GM23248 (cell line): ENCODE results near the gene POLRMT. TPM values are rescaled to one million over a fixed set of nuclear protein-coding genes. Genes with fewer than 3 reads are reported as not detected.
A peak's percentile ranks its signal among the peaks of the same experiment; 100 is the strongest.
"Not testable (repeated sequence)": the region's sequence is repeated elsewhere in the genome, so short reads cannot be mapped to it uniquely, and the experiment has no call there.

ENCODE experiments used
- DNase-seq: peaks from one replicate; pipeline ENCODE4 v3.0.0-alpha.2; 2015
- H2AFZ ChIP-seq: fragments of 200-600 bp; sonication (generic); 2 replicates; pipeline ENCODE4 v1.6.1; 2016; ENCODE audit warnings: antibody characterized with exemption
- H3F3A ChIP-seq: fragments of 200-600 bp; sonication (generic); 2 replicates; pipeline ENCODE4 v1.6.1; 2016; ENCODE audit warnings: mild to moderate bottlenecking, antibody characterized with exemption, mixed run types; ENCODE audit not compliant: insufficient read depth
- H3K27ac ChIP-seq: fragments of 200-600 bp; sonication (generic); 2 replicates; pipeline ENCODE4 v1.5.1; 2016; ENCODE audit warnings: mild to moderate bottlenecking
- H3K27me3 ChIP-seq: fragments of 200-600 bp; sonication (generic); replicated peaks from 2 replicates; pipeline ENCODE4 v1.6.1; 2016; ENCODE audit warnings: mild to moderate bottlenecking; ENCODE audit not compliant: insufficient read depth
- H3K36me3 ChIP-seq: fragments of 200-600 bp; sonication (generic); 2 replicates; pipeline ENCODE4 v1.6.1; 2016; ENCODE audit warnings: low read depth, mild to moderate bottlenecking
- H3K4me1 ChIP-seq: fragments of 200-600 bp; sonication (generic); 2 replicates; pipeline ENCODE4 v1.6.1; 2016; ENCODE audit warnings: mild to moderate bottlenecking; ENCODE audit not compliant: insufficient read depth
- H3K4me2 ChIP-seq: fragments of 200-600 bp; sonication (generic); one replicate; pipeline ENCODE4 v1.6.1; 2016; ENCODE audit warnings: mild to moderate bottlenecking; ENCODE audit not compliant: unreplicated experiment
- H3K4me3 ChIP-seq: fragments of 200-600 bp; sonication (generic); 2 replicates; pipeline ENCODE4 v1.5.1; 2016; ENCODE audit warnings: mild to moderate bottlenecking
- H3K79me2 ChIP-seq: fragments of 200-600 bp; sonication (generic); 2 replicates; pipeline ENCODE4 v1.6.1; 2016; ENCODE audit warnings: mild to moderate bottlenecking; ENCODE audit not compliant: insufficient read depth
- H3K9ac ChIP-seq: fragments of 200-600 bp; sonication (generic); 2 replicates; pipeline ENCODE4 v1.6.1; 2016; ENCODE audit warnings: mild to moderate bottlenecking
- H3K9me2 ChIP-seq: fragments of 200-600 bp; sonication (generic); 2 replicates; pipeline ENCODE4 v1.6.1; 2016; ENCODE audit warnings: mixed run types, mild to moderate bottlenecking, moderate library complexity; ENCODE audit not compliant: insufficient read depth
- H3K9me3 ChIP-seq: fragments of 200-600 bp; sonication (generic); one replicate; pipeline ENCODE4 v1.6.1; 2017; ENCODE audit warnings: low read depth
- H4K20me1 ChIP-seq: fragments of 200-600 bp; sonication (generic); 2 replicates; pipeline ENCODE4 v1.6.0; 2016; ENCODE audit not compliant: insufficient read depth
- EZH2 ChIP-seq: fragments of 200-600 bp; sonication (generic); IDR thresholded peaks from 2 replicates; pipeline ENCODE4 v1.6.1; 2018; ENCODE audit warnings: antibody characterized with exemption, mild to moderate bottlenecking; ENCODE audit not compliant: insufficient read depth, poor library complexity, severe bottlenecking
- EZH2phosphoT487 ChIP-seq: fragments of 200-600 bp; sonication (generic); IDR thresholded peaks from 2 replicates; pipeline ENCODE4 v1.6.1; 2018; ENCODE audit warnings: antibody characterized with exemption, moderate library complexity, mild to moderate bottlenecking, low read depth; ENCODE audit not compliant: insufficient read depth
- WGBS, 2 experiments: methylation state at CpG; one replicate each; pipeline ENCODE4 v1.1.6; 2015 to 2017; ENCODE audit warnings: low lambda C conversion rate in 2 of 2, low coverage in 1 of 2; ENCODE audit errors: missing lambda C conversion rate in 2 of 2; 5-methylcytosine and 5-hydroxymethylcytosine counted together
- in situ Hi-C: fragments of 300-500 bp; cut with MboI; formaldehyde crosslinking; loops from 2 replicates; pipeline ENCODE4 v1.15.0; 2020
- polyA plus RNA-seq: library from polyadenylated mRNA; unstranded; fragments of >200 nt; fragmentation: Nextera tagmentation; extraction: Ambion mirVana; gene quantifications from 2 replicates; pipeline ENCODE4 v1.2.1, GENCODE V29; 2016
- total RNA-seq: library from RNA; depleted of rRNA; stranded (reverse); fragments of >200 nt; shearing (Covaris generic); gene quantifications from 2 replicates; pipeline ENCODE4 v1.2.3, GENCODE V29; 2014

The POLRMT gene
- total and polyA plus RNA-seq, 2 experiments from 2014 or later: 23.6 to 36.2 TPM

- Histone ChIP-seq H2AFZ (peak overlapping the region; percentile 39; the same call in 1 of the 2 replicates), H3K9me3 (no peaks in the 10 kb centered on the region), H3K27me3 (no peaks in the 10 kb centered on the region), H3K27ac (peak overlapping the region; percentile 85), H3K9ac (peak overlapping the region; percentile 65; the same call in 1 of the 2 replicates), H3K9me2 (no peaks in the 10 kb centered on the region), H3K4me1 (peaks cover 15% of the 10 kb centered on the region), H3K79me2 (no peaks in the 10 kb centered on the region), H4K20me1 (no peaks in the 10 kb centered on the region), H3K36me3 (no peaks in the 10 kb centered on the region), H3K4me3 (no peak overlapping the region), H3F3A (peaks cover 6% of the 10 kb centered on the region), H3K4me2 (peak overlapping the region; percentile 51)
- in situ Hi-C loops: no loop called here
- WGBS, 2 experiments: 51 to 60% methylated on average over 18 to 36 of the region's 38 CpGs
- no peak for DNase-seq
- TF ChIP-seq EZH2phosphoT487: no peak
- no peak for TF ChIP-seq EZH2
These were observed 23.1 kb downstream of the POLRMT start for GRCh38 chr19:610071-610800.

- no peak for TF ChIP-seq EZH2phosphoT487
- no peak for TF ChIP-seq EZH2
- Histone ChIP-seq H3K27me3 (no peaks in the 10 kb centered on the region), H3K9ac (no peak overlapping the region), H3K4me1 (peaks cover 15% of the 10 kb centered on the region), H3K4me2 (no peak overlapping the region), H2AFZ (no peak overlapping the region), H3K79me2 (no peaks in the 10 kb centered on the region), H3K36me3 (no peaks in the 10 kb centered on the region), H3K4me3 (no peak overlapping the region), H3K9me3 (no peaks in the 10 kb centered on the region), H3K27ac (no peak overlapping the region), H4K20me1 (no peaks in the 10 kb centered on the region), H3K9me2 (no peaks in the 10 kb centered on the region), H3F3A (peaks cover 6% of the 10 kb centered on the region)
- in situ Hi-C loops: no loop called here
- WGBS, 2 experiments: 52 to 68% methylated on average over 15 to 17 of the region's 22 CpGs
- DNase-seq: no peak
These were observed 24.4 kb downstream of the POLRMT start for GRCh38 chr19:609004-609346.

DNA sequence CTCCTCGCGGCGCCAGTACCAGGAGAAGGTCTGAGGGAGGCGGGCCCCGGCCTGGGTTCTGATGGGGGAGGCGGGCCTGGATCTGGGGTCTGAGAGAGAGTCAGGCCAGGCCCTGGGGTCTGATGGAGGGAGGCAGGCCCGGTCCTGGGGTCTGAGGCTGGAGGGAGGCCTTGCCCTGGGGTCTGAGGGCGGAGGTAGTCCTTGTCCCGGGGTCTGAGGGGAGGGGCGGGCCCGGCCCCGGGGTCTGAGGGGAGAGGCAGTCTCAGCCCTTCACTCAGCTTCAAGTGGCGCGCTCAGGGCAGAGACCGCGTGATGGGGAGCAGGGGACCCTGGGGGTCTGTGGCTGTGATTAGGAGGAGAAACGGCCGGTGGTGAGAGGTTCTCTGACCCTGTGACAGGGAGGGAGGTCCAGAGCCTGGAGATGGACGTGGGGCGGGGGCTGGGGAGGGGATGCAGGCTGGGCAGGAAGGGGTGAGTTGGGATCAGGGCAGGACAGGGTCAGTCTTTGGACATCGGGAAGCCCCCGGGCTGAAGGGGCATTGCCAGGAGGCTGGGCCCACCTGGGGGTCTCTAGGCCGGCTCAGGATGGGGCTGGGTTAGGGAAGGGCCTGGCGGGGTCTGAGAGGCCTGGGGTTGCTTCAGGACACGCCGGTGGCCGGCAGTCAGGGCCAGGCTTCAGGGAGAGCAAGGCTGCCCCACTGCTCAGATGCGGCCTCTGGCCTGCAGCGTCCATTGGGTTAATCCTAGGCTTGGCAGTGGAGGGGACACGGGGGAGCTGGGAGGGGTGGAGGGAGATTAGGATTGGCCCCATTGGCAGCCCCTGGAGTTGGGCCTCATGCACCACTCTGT lies 25.0 kb downstream of the POLRMT start:
- TF ChIP-seq EZH2: no peak
- TF ChIP-seq EZH2phosphoT487: no peak
- Histone ChIP-seq H3K9me2 (no peaks in the 10 kb centered on the region), H3F3A (peaks cover 6% of the 10 kb centered on the region), H3K36me3 (no peaks in the 10 kb centered on the region), H4K20me1 (no peaks in the 10 kb centered on the region), H3K27me3 (no peaks in the 10 kb centered on the region), H3K4me2 (no peak overlapping the region), H3K4me1 (peaks cover 15% of the 10 kb centered on the region), H2AFZ (no peak overlapping the region), H3K9ac (no peak overlapping the region), H3K79me2 (no peaks in the 10 kb centered on the region), H3K27ac (no peak overlapping the region), H3K9me3 (no peaks in the 10 kb centered on the region), H3K4me3 (no peak overlapping the region)
- 77 to 85% methylated on average over 17 to 30 of the region's 30 CpGs for WGBS, 2 experiments
- DNase-seq: no peak
- in situ Hi-C loops: no loop called here

GRCh38 chr19:607301-608154 lies 25.8 kb downstream of the POLRMT start:
- no peak for DNase-seq
- no peak for TF ChIP-seq EZH2
- TF ChIP-seq EZH2phosphoT487: no peak
- H3K9me2 ChIP-seq: no peaks in the 10 kb centered on the region
- peaks cover 6% of the 10 kb centered on the region for H3F3A ChIP-seq
- H3K4me1 ChIP-seq: peaks cover 15% of the 10 kb centered on the region
- 86% methylated on average over 30 of the region's 30 CpGs for WGBS, 2 experiments
- H3K9ac ChIP-seq: no peak overlapping the region
- H2AFZ ChIP-seq: no peak overlapping the region
- H3K9me3 ChIP-seq: no peaks in the 10 kb centered on the region
- H3K36me3 ChIP-seq: no peaks in the 10 kb centered on the region
- H3K27ac ChIP-seq: no peak overlapping the region
- no peaks in the 10 kb centered on the region for H4K20me1 ChIP-seq
- H3K4me2 ChIP-seq: no peak overlapping the region
- H3K4me3 ChIP-seq: no peak overlapping the region
- in situ Hi-C loops: no loop called here
- H3K27me3 ChIP-seq: no peaks in the 10 kb centered on the region
- no peaks in the 10 kb centered on the region for H3K79me2 ChIP-seq

DNA sequence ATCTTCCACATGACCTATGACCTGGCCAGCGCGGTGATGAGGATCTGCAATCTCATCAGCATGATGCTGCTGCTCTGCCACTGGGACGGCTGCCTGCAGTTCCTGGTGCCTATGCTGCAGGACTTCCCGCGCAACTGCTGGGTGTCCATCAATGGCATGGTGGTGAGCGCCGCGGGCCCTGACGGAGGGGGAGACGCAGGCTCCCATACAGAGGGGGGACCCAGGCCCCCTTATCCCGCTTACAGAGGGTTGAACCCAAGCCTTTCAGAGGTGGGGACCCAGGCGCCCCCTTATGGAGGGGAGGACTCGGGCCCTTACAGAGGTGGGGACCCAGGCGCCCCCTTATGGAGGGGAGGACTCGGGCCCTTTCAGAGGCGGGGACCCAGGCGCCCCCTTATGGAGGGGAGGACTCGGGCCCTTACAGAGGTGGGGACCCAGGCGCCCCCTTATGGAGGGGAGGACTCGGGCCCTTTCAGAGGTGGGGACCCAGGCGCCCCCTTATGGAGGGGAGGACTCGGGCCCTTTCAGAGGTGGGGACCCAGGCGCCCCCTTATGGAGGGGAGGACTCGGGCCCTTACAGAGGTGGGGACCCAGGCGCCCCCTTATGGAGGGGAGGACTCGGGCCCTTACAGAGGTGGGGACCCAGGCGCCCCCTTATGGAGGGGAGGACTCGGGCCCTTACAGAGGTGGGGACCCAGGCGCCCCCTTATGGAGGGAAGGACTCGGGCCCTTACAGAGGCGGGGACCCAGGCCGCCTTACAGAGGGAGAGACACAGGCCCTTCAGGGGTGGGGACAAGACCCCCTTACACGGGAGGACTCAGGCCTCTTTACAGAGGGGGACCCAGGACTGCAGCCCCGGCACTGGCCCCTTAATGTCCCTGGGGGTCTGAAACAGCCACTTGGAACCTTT lies 28.0 kb downstream of the POLRMT start:
- DNase-seq, H3K79me2 ChIP-seq, H3K27ac ChIP-seq, H3K9me2 ChIP-seq, H3K27me3 ChIP-seq, H2AFZ ChIP-seq, H3K4me1 ChIP-seq, H3K9ac ChIP-seq, H3K4me3 ChIP-seq, H3K36me3 ChIP-seq, H3K4me2 ChIP-seq, H3K9me3 ChIP-seq, in situ Hi-C loops, H4K20me1 ChIP-seq, H3F3A ChIP-seq: not testable (repeated sequence)
- WGBS, 2 experiments: 68 to 81% methylated on average over 9 to 32 of the region's 34 CpGs
